Loucy (cell line): ENCODE results near the gene HOXA10.

Source experiments
- EZH2phosphoT487 ChIP-seq: fragments of 200-600 bp; IDR thresholded peaks from 2 replicates; pipeline ENCODE4 v1.6.1; 2018; ENCODE audit warnings: antibody characterized with exemption, mild to moderate bottlenecking, moderate library complexity, borderline replicate concordance
- TF ChIP-seq, protein P1 (sequence below): fragments of 200-600 bp; sonication (generic); conservative IDR thresholded peaks from 2 replicates; pipeline ENCODE4 v1.5.1; 2014; ENCODE audit warnings: mild to moderate bottlenecking, antibody characterized with exemption, low read length

DNA sequence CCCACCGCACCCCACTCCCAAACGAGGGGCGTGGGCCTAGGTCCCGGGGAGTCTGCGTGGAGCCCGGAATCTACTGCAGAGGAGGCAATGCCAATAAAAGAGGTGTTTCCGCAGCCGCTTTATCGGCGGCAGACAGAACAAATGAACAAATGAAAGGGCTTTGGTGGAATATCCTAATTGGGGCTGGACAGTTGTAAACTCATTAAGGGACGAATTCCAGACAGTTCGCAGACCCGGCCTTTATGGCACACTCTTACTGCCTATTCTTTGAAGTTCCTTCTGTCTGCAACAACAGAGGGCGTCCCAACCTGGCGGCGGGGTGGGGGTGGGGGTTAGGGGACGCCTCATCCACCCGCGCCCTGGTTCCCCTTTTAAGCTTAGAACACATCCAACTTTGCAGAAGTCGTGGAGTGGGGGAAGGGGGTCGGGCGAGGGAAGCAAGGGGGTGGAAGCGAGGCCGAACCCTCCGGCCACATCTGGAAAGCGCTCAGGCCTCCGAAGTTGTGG is 12.9 kb downstream of the HOXA10 start:
- TF ChIP-seq, protein P1, sequence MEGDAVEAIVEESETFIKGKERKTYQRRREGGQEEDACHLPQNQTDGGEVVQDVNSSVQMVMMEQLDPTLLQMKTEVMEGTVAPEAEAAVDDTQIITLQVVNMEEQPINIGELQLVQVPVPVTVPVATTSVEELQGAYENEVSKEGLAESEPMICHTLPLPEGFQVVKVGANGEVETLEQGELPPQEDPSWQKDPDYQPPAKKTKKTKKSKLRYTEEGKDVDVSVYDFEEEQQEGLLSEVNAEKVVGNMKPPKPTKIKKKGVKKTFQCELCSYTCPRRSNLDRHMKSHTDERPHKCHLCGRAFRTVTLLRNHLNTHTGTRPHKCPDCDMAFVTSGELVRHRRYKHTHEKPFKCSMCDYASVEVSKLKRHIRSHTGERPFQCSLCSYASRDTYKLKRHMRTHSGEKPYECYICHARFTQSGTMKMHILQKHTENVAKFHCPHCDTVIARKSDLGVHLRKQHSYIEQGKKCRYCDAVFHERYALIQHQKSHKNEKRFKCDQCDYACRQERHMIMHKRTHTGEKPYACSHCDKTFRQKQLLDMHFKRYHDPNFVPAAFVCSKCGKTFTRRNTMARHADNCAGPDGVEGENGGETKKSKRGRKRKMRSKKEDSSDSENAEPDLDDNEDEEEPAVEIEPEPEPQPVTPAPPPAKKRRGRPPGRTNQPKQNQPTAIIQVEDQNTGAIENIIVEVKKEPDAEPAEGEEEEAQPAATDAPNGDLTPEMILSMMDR, result peak; percentile 32; the same call in 1 of the 2 replicates
- TF ChIP-seq EZH2phosphoT487, result no peak
